ENCODE measurements around the gene FAT2. TPM values are rescaled to one million over a fixed set of nuclear protein-coding genes. Genes with fewer than 3 reads are reported as not detected.

The FAT2 gene
- polyA plus RNA-seq, 3 donors, result not detected

DNA sequence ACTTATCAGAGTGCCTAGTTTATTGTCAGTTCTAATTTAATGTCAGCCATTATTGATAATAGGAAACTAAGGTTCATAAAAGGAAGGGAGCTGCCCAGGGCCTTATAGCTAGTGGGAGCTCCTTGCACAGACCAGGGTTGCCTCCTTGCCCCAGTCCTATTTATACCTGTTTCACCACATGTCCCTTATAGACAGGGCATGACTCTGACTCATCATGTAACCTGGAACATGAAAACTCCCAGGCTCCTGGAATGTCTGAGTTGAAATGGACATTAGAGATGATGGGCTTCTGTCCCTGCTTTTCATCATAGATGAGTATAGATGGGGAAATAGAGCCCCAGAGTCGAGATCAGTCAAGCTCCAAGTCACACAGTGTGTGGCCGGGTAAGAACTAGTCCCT, 21.1 kb downstream of the FAT2 start:
- no peaks in the 10 kb centered on the region for H3K9me3 ChIP-seq (replicated peaks in 1 of 2; ENCODE audit: control insufficient read depth in 1 of 2, insufficient read depth in 1 of 2, low read length in 2 of 2)
- TF ChIP-seq, protein P1, sequence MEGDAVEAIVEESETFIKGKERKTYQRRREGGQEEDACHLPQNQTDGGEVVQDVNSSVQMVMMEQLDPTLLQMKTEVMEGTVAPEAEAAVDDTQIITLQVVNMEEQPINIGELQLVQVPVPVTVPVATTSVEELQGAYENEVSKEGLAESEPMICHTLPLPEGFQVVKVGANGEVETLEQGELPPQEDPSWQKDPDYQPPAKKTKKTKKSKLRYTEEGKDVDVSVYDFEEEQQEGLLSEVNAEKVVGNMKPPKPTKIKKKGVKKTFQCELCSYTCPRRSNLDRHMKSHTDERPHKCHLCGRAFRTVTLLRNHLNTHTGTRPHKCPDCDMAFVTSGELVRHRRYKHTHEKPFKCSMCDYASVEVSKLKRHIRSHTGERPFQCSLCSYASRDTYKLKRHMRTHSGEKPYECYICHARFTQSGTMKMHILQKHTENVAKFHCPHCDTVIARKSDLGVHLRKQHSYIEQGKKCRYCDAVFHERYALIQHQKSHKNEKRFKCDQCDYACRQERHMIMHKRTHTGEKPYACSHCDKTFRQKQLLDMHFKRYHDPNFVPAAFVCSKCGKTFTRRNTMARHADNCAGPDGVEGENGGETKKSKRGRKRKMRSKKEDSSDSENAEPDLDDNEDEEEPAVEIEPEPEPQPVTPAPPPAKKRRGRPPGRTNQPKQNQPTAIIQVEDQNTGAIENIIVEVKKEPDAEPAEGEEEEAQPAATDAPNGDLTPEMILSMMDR (IDR thresholded peaks at IDR 0.05), result no peak
- H3K36me3 Mint-ChIP-seq, result no peaks in the 10 kb centered on the region
- H3K9me3 Mint-ChIP-seq, result peaks cover 0 to 7% (median 0%) of the 10 kb centered on the region in 7 donors
- DNase-seq, result no peak
- no peak overlapping the region for H3K4me3 ChIP-seq (replicated peaks in 1 of 3; ENCODE audit: low read depth in 2 of 3, low read length in 3 of 3)
- intact Hi-C loops (cut with micrococcal nuclease), result no loop called here
- H3K4me1 ChIP-seq (ENCODE audit: control insufficient read depth in 1 of 2, insufficient read depth in 2 of 2, low read length in 2 of 2), result no peaks in the 10 kb centered on the region
- H3K36me3 ChIP-seq (replicated peaks in 1 of 2; ENCODE audit: control insufficient read depth in 1 of 2, insufficient read depth in 2 of 2, low read length in 2 of 2), result no peaks in the 10 kb centered on the region
- H3K4me2 ChIP-seq (replicated peaks; ENCODE audit: extremely low read depth, low read length, poor library complexity, severe bottlenecking), result no peak overlapping the region
- H3K27me3 Mint-ChIP-seq (ENCODE audit: low read depth in 3 of 3), result peaks cover 2 to 8% (median 5%) of the 10 kb centered on the region in 3 donors
- no peak overlapping the region for H3K27ac Mint-ChIP-seq
- no peaks in the 10 kb centered on the region for H3K4me1 Mint-ChIP-seq
- no peak overlapping the region for H3K27ac ChIP-seq (ENCODE audit: low read depth in 1 of 2, low read length in 2 of 2)
- H3K9ac ChIP-seq (ENCODE audit: insufficient read depth, low read length, poor library complexity, severe bottlenecking), result no peak overlapping the region
- 82% methylated on average over 2 of the region's 2 CpGs for WGBS (ENCODE audit: insufficient coverage)
- no peaks in the 10 kb centered on the region for H3K79me2 ChIP-seq (ENCODE audit: insufficient read depth, low read length)
- H3K27me3 ChIP-seq (ENCODE audit: control insufficient read depth in 2 of 2, insufficient read depth in 2 of 2, low read length in 2 of 2), result no peaks in the 10 kb centered on the region
- no peak overlapping the region for H2AFZ ChIP-seq (ENCODE audit: insufficient read depth, low read depth, low read length, poor library complexity, severe bottlenecking)
- no peaks in the 10 kb centered on the region for H4K20me1 ChIP-seq (ENCODE audit: insufficient read depth, low read length)
- no peak overlapping the region for H3K4me3 Mint-ChIP-seq

DNA sequence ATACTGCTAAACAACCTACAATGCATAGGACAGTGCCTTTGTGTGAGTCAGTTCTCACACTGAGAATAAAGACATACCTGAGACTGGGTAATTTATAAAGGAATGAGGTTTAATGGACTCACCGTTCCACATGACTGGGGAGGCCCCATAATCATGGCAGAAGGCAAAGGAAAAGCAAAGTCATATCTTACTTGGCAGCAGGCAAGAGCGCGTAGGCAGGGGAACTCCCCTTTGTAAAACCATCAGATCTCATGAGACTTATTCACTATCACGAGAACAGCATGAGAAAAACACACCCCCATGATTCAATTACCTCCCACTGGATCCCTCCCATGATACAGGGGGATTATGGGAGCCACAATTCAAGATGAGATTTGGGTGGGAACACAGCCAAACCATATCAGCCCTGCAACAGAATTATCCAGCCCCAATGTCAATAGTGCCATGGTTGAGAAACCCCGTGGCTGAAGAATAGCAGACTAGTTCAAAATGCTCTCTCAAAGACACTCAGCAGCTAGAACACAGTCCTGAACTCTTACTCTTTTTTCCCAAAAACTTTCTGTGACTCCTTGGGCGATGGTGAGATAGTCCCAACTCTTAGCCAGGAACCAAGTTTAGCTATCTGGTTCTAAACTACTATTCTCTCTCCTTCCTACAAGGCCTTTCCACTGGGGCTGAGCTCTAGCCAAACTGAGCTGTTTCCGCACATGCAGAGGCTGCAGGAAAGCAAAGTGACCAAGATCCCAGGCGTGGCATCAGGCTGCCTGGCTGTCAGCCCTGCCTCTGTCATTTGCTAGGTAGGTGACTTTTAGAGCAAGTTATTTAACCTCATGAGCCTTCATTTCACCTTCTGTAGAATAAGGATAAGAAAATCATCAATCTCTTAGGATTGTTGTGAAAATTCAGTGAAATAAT, 21.7 kb downstream of the FAT2 start:
- DNase-seq, result no peak
- H3K36me3 Mint-ChIP-seq, result no peaks in the 10 kb centered on the region
- Histone ChIP-seq H3K27ac (ENCODE audit: low read depth in 1 of 2, low read length in 2 of 2) (no peak overlapping the region), H2AFZ (ENCODE audit: insufficient read depth, low read depth, low read length, poor library complexity, severe bottlenecking) (no peak overlapping the region), H3K27me3 (ENCODE audit: control insufficient read depth in 2 of 2, insufficient read depth in 2 of 2, low read length in 2 of 2) (no peaks in the 10 kb centered on the region), H3K4me3 (replicated peaks in 1 of 3; ENCODE audit: low read depth in 2 of 3, low read length in 3 of 3) (no peak overlapping the region), H3K79me2 (ENCODE audit: insufficient read depth, low read length) (no peaks in the 10 kb centered on the region), H3K4me2 (replicated peaks; ENCODE audit: extremely low read depth, low read length, poor library complexity, severe bottlenecking) (no peak overlapping the region), H3K9ac (ENCODE audit: insufficient read depth, low read length, poor library complexity, severe bottlenecking) (no peak overlapping the region), H3K36me3 (replicated peaks in 1 of 2; ENCODE audit: control insufficient read depth in 1 of 2, insufficient read depth in 2 of 2, low read length in 2 of 2) (no peaks in the 10 kb centered on the region), H3K9me3 (replicated peaks in 1 of 2; ENCODE audit: control insufficient read depth in 1 of 2, insufficient read depth in 1 of 2, low read length in 2 of 2) (no peaks in the 10 kb centered on the region), H3K4me1 (ENCODE audit: control insufficient read depth in 1 of 2, insufficient read depth in 2 of 2, low read length in 2 of 2) (no peaks in the 10 kb centered on the region), H4K20me1 (ENCODE audit: insufficient read depth, low read length) (no peaks in the 10 kb centered on the region)
- H3K9me3 Mint-ChIP-seq, result peaks cover 0 to 7% (median 0%) of the 10 kb centered on the region in 7 donors
- WGBS (ENCODE audit: insufficient coverage), result 90% methylated on average over 4 of the region's 8 CpGs
- peaks cover 2 to 8% (median 5%) of the 10 kb centered on the region in 3 donors for H3K27me3 Mint-ChIP-seq (ENCODE audit: low read depth in 3 of 3)
- H3K4me3 Mint-ChIP-seq, result no peak overlapping the region
- TF ChIP-seq, protein P1 (IDR thresholded peaks at IDR 0.05), result no peak
- intact Hi-C loops (cut with micrococcal nuclease), result no loop called here
- no peaks in the 10 kb centered on the region for H3K4me1 Mint-ChIP-seq
- no peak overlapping the region for H3K27ac Mint-ChIP-seq
